ENCODE data around the gene ALKBH4.
A peak's percentile ranks its signal among the peaks of the same experiment; 100 is the strongest.
"Not testable (repeated sequence)": the region's sequence is repeated elsewhere in the genome, so short reads cannot be mapped to it uniquely, and the experiment has no call there.

Gene ALKBH4

DNA sequence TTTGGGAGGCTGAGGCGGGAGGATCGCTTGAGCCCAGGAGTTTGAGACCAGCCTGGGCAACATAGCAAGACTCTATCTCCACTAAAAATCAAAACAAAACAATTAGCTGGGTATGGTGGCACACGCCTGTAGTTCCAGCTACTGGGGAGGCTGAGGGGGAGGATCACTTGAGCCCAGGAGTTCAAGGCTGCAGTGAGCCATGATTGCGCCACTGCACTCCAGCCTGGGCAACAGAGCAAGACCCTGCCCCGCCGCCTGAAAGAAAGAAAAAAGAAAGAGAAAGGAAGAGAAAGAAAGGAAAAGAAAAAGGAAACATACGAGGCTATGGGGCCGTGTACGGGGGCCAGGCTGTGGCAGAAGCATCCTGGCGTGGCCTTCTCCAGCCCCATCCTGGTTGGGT is 9.7 kb downstream of the ALKBH4 start:
- DNase-seq: not testable (repeated sequence)

DNA sequence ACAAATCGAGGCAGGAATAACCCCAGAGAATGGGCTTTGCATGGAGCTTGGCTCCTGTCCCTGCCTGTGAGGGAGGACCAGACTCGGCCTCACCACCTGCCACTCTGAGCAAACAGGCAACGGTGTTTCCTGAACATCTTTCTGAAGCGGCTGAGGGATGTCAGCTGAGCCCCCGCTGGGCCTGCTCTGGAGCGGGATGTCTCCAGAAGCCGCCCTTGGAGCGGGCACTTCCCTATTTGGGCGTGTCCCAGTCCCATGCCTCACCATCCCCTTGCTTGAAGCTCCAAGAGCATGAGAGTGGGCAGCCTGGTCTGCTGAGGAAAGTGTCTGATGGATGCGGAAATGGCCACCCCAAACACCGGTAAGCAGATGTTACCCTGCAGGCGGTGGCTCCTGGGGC is 10.2 kb downstream of the ALKBH4 start:
- DNase-seq: peak; percentile 40

GRCh38 chr7:102453319-102453718 is 11.3 kb downstream of the ALKBH4 start:
- DNase-seq: no peak

- DNase-seq: no peak
Measured at GRCh38 chr7:102452451-102452850, 12.2 kb downstream of the ALKBH4 start.

DNA sequence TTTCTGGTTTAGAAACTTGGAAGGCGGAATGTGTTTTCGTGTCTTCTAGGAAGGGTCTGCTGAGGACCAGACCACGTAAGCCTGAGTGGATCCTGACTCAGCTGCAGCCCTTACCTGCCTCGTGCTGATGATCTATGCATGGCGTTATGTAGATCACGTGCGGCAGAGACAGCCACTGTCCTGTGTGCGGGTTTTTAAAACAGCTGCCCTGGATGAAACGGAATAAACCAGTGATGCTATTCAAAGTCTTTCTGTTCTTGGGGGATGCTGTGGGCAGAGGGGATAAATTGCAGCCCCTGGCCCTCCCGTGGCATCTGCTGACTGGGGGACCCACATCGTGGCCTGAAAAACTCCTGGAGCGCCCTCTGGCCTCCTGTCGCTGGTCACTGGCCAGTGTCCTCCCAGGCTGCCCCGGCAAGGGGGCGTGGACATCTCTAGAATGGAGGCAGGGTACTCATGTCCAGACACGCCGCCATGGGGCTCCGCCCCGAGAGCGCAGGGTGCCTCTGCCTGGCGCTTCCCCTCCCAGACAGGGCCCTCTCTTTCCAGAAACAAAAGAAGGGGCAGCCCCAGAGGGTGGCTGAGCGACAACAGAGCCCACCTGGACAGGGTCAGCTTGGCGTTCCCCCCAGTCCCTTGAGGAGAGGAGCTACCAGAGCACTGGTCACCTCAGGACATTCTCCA is 13.2 kb downstream of the ALKBH4 start:
- no peak for DNase-seq

DNA sequence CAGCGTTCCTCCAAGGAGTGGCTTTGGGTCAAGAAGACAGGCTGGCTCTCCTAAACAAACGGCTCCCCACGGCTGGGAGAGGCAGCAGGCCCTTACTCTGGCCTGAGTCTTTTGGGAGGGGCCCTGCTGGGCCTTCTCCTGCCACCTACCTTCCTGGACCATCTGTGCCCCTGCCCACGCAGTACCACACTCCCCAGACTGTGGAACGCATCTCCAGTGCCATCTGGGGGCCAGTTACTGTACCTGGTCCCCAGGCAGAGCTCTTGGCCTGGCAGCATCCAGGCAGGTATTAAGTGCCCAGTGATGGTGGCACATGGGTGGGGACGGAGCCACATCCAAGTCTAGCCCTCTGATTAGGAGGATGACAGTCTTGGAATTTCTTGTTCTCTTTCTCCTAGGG is 14.4 kb downstream of the ALKBH4 start:
- DNase-seq: peak; percentile 18

- DNase-seq: no peak
Measured at GRCh38 chr7:102449136-102449535, 15.5 kb downstream of the ALKBH4 start.

GRCh38 chr7:102447311-102447710 is 17.4 kb downstream of the ALKBH4 start:
- no peak for DNase-seq

GRCh38 chr7:102446387-102447156 is 18.1 kb downstream of the ALKBH4 start:
- DNase-seq: no peak

GRCh38 chr7:102445674-102446071 is 19.0 kb downstream of the ALKBH4 start:
- no peak for DNase-seq

DNA sequence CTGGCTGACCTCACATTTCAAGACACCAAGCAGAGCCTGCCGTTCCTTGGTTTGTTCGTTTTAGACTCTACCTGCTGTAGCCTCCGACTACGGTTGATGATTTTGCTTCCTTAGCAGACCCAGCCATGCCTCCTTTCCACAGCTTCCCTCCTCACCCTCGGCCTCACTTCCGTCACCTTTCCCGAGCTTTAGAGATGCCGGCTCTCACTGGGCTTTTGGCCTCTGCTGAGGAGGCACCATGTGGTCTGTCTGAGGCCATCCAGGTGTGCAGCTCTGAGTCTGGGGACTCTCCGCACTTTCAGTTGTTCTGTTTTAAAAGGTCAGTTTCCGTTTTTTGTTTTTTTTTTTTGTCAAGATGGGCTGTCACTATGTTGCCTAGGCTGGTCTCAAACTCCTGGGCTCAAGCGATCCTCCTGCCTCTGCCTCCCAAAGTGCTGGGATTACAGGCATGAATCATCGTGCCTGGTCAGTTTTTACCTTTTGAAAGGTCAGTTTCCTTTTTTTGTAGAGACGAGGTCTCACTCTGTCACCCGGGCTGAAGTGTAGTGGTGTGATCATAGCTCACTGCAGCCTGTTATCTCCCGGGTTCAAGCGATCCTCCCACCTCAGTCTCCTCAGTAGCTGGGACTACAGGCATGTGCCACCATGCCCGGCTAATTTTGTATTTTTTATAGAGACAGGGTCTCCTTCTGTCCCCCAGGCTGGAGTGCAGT is 19.5 kb downstream of the ALKBH4 start:
- no peak for DNase-seq

DNA sequence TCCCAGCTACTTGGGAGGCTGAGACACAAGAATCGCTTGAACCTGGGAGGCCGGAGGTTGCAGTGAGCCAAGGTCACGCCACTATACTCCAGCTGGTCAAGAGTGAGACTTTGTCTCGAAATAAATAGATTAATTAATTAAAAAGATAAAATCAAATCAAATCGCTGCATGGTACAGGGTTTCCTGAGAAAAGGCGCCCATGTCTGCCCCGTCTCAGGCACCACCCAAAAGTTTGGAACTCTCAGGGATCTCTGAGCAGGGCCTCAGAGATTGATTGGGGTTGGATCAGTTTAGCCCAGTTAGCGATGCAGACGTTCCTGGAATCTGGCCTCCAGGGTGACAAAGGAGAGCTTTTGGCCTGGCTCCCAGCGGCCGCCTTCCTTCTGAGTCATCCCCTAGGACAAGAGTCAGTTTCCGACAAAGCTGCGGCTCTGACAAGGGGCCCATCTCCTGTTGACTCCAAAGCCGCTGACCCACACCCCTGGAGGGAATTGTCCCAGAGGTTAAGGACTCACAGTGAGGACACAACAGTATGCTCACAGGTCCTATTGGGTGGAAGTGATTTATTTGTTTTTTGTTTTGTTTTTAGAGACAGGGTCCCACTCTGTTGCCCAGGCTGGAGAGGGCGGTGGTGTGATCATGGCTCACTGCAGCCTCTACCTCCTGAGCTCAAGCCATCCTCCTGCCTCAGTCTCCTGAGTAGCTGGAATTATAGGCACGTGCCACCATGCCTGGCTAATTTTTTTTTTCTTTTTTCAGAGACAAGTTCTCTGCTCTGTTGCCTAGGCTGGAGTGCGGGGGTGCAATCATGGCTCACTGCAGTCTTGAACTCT is 24.5 kb downstream of the ALKBH4 start:
- DNase-seq: no peak

GRCh38 chr7:102436118-102436517 is 28.5 kb downstream of the ALKBH4 start:
- DNase-seq: no peak

DNA sequence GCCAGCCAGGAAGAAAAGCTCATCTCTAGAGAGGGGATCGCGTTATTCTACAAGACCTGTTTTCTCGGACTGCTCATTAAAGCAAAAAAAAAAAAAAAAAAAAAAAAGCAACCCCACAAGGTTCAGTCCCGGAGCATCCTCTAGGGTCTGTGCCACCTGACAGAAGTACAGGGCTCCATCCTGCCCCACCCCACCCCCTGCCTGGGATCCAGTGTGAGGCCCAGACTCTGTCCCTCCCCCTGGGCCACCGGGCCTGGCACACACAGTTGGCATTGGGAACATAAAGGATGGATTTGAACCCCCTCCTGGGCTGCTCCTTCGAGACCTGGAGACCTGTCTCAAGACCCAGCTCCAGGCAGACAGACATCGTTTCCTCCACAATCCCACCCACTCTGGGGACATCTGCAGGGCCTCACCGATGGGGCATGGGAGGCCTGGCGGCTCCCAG is 30.6 kb downstream of the ALKBH4 start:
- no peak for DNase-seq

DNA sequence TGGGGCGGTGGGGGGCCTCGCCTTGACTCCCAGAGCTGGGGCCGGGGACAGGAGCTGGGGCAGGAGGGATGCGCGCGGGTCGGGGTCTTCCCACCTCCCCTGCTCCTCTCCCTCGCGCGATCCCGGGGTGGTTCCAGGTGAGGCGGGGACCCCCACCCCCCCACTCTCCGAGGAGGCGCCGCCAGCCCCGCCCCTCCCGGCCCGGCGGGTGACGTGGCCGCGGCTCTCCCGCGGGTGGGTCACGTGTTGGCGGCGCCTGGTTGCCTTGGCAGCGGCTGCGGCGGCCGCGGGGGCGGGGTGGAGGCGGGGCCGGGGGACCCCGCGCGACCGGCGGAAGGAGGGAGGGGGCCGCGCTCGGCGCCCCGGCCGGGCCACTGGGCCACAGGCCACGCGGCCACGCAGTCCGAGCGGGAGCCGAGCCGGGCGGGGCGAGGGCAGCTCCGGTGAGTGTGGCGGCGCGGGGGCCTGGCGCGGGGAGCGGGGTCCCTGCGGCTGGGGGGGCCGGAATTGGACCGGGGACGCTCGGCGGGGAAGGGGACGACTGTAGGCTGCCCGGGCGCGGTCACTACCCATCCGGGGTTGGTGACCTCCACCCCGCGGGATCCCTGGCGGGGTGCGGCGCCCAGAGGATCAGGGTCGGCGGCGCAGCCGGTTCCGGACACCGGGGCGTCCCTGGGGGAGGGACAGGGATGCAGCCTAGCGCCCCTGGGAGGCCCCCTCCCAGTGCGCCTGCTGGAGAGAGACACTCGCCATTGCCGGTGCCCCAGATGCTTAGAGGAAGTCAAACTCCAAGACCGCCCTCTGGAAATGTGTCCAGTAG is 31.2 kb downstream of the ALKBH4 start, which contains the start of gene ORAI2:
TSS of gene ORAI2 (plus strand) at position 357 of the 820 bp plus-strand sequence. CDS start 5,382 bp downstream, outside the sequence.
- DNase-seq: peak; percentile 12

GRCh38 chr7:102432442-102433218 is 32.0 kb downstream of the ALKBH4 start:
- DNase-seq: peak; percentile 8

DNA sequence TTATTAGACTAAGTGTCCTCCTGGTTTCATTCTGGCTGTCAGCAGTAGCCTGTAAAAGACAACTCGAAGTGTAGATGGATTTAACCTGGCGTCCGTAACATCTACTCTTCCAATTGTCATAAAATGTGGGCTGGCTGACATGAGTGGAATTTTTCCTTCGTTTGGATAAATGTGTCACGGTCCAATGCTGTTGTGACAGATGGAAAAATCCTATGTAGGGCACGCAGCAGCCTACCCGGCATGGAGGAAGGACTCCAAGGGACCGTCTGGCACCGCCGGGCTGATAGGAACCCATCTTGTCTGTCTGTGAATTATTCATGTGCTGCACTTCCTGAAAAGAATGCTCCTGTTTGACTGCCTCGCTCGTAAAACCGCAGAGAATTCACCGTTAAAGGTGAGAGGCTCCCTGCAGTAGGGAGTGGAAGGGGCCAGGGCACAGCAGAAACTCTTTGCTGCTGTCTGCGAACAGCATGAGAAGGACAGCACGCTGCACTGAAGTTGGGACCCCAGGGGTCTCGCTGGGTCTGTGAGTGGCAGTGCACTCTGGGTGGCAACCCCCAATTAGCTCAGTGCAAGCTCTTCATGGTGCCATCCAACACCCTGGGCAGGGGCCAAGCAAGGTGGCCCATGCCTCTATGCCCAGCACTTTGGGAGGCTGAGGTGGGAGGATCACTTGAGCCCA is 32.9 kb downstream of the ALKBH4 start:
- peak; percentile 85 for DNase-seq

DNA sequence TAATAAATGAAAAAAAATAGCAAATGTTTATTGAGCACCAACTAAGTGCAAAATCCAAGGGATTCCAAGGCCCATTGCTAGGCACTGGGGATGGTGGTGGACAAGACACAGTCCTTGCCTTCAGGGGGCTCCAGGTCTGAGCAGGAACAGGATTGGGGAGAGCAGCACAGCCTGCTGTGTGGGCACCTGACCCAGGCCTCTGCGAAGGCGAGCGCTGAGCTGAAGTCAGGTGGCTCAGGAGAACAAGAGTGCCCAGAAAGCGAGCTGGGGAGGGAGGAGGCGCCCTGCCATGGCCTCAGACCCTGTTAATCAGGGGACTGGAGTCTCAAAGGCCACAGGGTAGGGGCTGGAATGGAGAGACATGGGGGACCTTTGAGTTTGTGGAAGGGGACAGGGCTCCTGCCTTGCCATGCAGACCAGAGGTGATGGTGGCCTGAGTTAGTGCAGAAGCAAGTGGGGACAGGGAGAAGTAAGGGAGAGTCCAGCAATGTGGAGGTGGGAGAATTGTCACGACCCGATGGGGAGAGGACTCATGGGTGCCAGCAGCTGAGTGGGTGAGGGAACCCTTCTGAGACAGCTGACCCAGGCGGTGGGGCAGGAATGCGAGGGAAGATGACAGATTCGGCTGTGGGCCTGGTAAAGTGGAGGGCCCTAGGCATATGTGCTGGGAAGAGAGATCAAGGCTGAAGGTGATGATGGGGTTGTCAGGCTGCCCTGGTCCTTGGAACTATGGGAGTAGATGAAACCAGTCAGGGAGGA is 35.3 kb downstream of the ALKBH4 start:
- no peak for DNase-seq

DNA sequence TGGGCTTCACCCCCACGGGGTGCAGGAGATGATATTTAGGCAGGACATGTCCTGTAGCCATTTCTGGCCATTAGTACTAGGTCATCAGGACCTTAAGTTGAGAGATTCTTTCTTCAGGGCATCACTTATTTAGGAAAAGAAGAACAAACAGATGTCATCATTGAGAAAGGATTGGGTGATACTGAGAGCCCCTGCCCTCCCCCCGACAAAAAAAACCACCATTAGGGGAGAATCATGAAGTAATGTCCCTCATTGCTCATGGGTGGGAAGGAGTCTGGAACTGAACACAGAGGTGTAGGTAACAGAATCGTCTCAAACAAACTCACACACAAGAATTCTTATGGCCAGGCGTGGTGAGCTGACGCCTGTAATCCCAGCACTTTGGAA is 37.7 kb downstream of the ALKBH4 start:
- DNase-seq: no peak

Data from NCI-H1694 treated with DMSO at 0.1 percent for 48 hours (cell line).